GM18502 (cell line): Measurements from ENCODE around the gene CMTM4.
"Not testable (repeated sequence)": the region's sequence is repeated elsewhere in the genome, so short reads cannot be mapped to it uniquely, and the experiment has no call there.

Source experiments
- ATAC-seq: cut with Tn5 transposase; IDR thresholded peaks from one replicate; pipeline ENCODE4 v1.9.1; 2021; ENCODE audit warnings: mild to moderate bottlenecking; ENCODE audit not compliant: unreplicated experiment, poor library complexity

The CMTM4 gene

GRCh38 chr16:66601471-66601870 is 95.1 kb downstream of the CMTM4 start:
- no peak for ATAC-seq

- no peak for ATAC-seq
These were observed 96.1 kb downstream of the CMTM4 start for GRCh38 chr16:66600477-66600876.

- no peak for ATAC-seq
These were observed 96.8 kb downstream of the CMTM4 start for GRCh38 chr16:66599726-66600125.

DNA sequence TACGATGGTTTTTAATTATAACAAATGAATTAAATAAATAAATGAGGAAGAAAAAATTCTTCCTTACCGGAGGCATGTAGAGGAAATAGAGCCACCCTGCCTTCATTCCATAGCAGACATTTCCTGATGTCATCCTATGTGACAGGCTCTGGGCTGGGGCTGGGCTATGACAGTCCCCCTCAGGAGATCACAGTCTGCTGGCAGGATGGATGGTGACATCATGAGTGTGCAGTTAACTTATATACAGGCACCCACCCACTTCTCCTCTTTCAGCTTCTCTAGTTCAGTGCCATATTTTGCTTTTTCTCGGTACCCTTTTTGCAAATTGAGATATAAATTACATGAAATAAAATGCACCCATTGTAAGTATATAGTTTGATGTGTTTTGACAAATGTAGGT is 98.4 kb downstream of the CMTM4 start:
- no peak for ATAC-seq

- no peak for ATAC-seq
These were observed 99.3 kb downstream of the CMTM4 start for GRCh38 chr16:66596986-66597848.

- not testable (repeated sequence) for ATAC-seq
These were observed 100.0 kb downstream of the CMTM4 start for GRCh38 chr16:66596559-66596958.

- no peak for ATAC-seq
These were observed 101.8 kb downstream of the CMTM4 start for GRCh38 chr16:66594739-66595138.

DNA sequence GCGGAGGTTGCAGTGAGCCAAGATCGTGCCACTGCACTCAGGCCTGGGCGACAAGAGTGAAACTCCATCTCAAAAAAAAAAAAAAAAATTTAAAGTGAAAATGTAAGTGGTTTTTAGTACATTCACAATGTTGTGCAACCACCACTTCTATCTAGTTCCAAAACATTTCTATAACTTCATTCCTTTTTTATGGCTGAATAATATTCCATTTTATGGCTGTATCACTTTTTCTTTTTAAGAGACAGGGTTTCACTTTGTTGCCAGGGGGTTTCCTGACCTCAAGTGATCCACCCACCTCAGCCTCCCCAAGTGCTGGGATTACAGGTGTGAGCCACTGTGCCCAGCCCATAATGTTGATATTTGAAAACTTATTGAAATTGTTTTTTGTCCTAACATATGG is 103.7 kb downstream of the CMTM4 start:
- ATAC-seq, result no peak

DNA sequence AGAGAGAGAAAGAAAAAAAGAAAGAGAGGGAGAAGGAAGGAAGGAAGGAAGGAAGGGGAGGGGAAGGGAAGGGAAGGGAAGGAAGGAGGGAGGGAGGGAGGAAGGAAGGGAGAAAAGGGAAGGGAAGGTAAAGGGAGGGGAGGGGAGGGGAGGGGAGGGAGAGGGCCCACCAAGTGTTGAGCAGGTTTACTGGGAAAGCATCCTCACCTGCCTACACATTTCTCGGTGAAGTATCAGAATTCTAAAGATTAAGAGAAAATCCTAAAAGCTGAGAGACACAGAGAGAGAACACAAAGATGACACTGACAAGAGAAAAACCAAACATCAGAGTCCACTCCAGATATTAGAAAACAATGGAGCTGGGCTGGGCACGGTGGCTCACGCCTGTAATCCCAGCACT is 104.3 kb downstream of the CMTM4 start:
- ATAC-seq, result no peak

DNA sequence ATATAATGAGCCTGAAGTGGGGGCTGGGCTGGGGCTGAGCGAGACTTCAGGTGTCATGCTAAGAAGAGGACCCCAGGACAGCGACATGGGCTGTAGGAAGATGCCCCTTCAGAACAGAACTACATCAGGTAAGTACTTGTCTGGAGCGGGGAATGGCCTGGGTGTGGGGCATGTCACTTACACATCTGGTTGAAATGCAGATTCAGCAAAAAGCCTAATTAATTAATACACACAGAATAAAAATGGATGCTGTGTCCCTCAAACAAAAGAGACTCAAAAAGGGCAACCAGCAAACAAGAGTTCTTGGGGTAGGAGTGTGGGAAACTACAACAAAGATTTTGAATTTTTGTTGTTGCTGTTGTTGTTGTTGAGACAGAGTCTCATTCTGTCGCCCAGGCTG is 105.5 kb downstream of the CMTM4 start:
- ATAC-seq, result no peak

- peak; percentile 48 for ATAC-seq
These were observed 106.2 kb downstream of the CMTM4 start for GRCh38 chr16:66590322-66590721.

DNA sequence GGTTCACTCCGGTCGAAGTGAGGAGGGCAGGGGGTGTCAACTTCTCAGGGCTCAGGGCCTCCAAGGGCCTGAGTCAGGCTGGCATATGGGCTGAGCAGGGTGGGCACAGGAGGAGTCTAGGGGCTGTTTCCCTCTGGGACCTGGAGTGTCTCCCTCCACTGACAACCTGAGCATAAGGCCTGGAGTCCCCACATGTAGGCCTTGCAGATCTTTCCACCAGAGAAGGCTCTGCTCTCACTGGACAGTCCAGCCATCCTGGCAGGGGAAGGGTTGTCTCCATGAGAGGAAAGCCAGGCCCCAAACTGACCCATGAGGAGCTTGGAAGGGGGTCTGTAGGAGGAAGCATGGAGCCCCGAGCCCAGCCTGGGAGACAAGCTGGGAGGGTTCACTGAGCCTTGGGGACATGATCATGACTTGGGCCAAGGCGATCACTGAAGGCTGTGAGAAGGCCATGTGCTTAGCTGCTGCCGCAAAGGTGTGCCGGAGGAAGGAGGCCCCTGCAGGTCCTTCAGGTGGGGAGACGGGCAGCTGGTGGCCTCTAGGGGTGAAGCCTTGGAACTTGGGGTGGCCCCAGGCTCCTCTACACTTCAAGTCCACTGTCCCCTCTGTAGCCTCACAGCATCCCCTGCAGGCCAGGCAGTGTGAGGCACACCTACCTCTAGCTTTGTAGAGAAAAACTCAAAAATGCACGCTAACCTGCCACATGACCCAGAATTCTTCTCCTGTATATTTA is 107.4 kb downstream of the CMTM4 start:
- ATAC-seq, result peak; percentile 81

GRCh38 chr16:66587881-66588600 is 108.5 kb downstream of the CMTM4 start:
- ATAC-seq, result no peak

- no peak for ATAC-seq
These were observed 110.9 kb downstream of the CMTM4 start for GRCh38 chr16:66585481-66586239.

GRCh38 chr16:66581246-66581952 is 115.1 kb downstream of the CMTM4 start:
- no peak for ATAC-seq

- ATAC-seq, result no peak
These were observed 115.8 kb downstream of the CMTM4 start for GRCh38 chr16:66580605-66581209.

GRCh38 chr16:66578651-66579531 is 117.7 kb downstream of the CMTM4 start, which contains the start of gene CMTM2:
Gene CMTM2, plus strand, starts transcription at chr16:66579463. Its CDS starts 145 bp downstream, at chr16:66579608.
- no peak for ATAC-seq

- ATAC-seq, result no peak
These were observed 120.2 kb downstream of the CMTM4 start for GRCh38 chr16:66576296-66576695.
